Measurements from ENCODE around the gene C4orf50.
"Not testable (repeated sequence)": the region's sequence is repeated elsewhere in the genome, so short reads cannot be mapped to it uniquely, and the experiment has no call there.

The C4orf50 gene

GRCh38 chr4:6008766-6009385 is 9.4 kb downstream of the C4orf50 start:
- TF ChIP-seq CTCF (conservative IDR thresholded peaks at IDR 0.05; ENCODE audit: low read depth): no peak
- ChIA-PET CTCF (no interaction called here), POLR2A (ENCODE audit: low non-redundant PET) (no interaction called here)
- H3K27ac ChIP-seq: no peak overlapping the region
- DNase-seq (ENCODE audit: low spot score): no peak

GRCh38 chr4:6008092-6008551 is 10.1 kb downstream of the C4orf50 start:
- H3K27ac ChIP-seq: no peak overlapping the region
- no peak for DNase-seq (ENCODE audit: low spot score)
- no peak for TF ChIP-seq CTCF (conservative IDR thresholded peaks at IDR 0.05; ENCODE audit: low read depth)
- POLR2A ChIA-PET (ENCODE audit: low non-redundant PET): no interaction called here
- CTCF ChIA-PET: no interaction called here

- CTCF ChIA-PET: no interaction called here
These were observed 13.1 kb downstream of the C4orf50 start for GRCh38 chr4:6005175-6005574.

GRCh38 chr4:6003485-6003884 is 14.7 kb downstream of the C4orf50 start:
- CTCF ChIA-PET; POLR2A ChIA-PET (ENCODE audit: low non-redundant PET): not testable (repeated sequence)

More at GRCh38 chr4:6005175-6005574, 13.1 kb downstream of the C4orf50 start:
- DNase-seq (ENCODE audit: low spot score): no peak
- no peak overlapping the region for H3K27ac ChIP-seq
- POLR2A ChIA-PET (ENCODE audit: low non-redundant PET): no interaction called here
- no peak for TF ChIP-seq CTCF (conservative IDR thresholded peaks at IDR 0.05; ENCODE audit: low read depth)

GRCh38 chr4:6002926-6003325 is 15.3 kb downstream of the C4orf50 start:
- POLR2A ChIA-PET (ENCODE audit: low non-redundant PET): no interaction called here
- no peak for TF ChIP-seq CTCF (conservative IDR thresholded peaks at IDR 0.05; ENCODE audit: low read depth)
- no peak for DNase-seq (ENCODE audit: low spot score)
- H3K27ac ChIP-seq: no peak overlapping the region
- CTCF ChIA-PET: no interaction called here

More at GRCh38 chr4:6003485-6003884, 14.7 kb downstream of the C4orf50 start:
- DNase-seq (ENCODE audit: low spot score); H3K27ac ChIP-seq: not testable (repeated sequence)

GRCh38 chr4:6002492-6002833 is 15.8 kb downstream of the C4orf50 start:
- DNase-seq (ENCODE audit: low spot score): no peak
- no peak for TF ChIP-seq CTCF (conservative IDR thresholded peaks at IDR 0.05; ENCODE audit: low read depth)
- POLR2A ChIA-PET (ENCODE audit: low non-redundant PET): no interaction called here
- H3K27ac ChIP-seq: no peak overlapping the region
- CTCF ChIA-PET: no interaction called here

GRCh38 chr4:6001680-6002491 is 16.3 kb downstream of the C4orf50 start:
- DNase-seq (ENCODE audit: low spot score): no peak
- TF ChIP-seq CTCF (conservative IDR thresholded peaks at IDR 0.05; ENCODE audit: low read depth): no peak
- H3K27ac ChIP-seq: no peak overlapping the region
- ChIA-PET CTCF (no interaction called here), POLR2A (ENCODE audit: low non-redundant PET) (no interaction called here)
